IMR-90 (cell line): ENCODE data around the gene GEMIN8. TPM values are rescaled to one million over a fixed set of nuclear protein-coding genes. Genes with fewer than 3 reads are reported as not detected.

ENCODE experiments used
- ATAC-seq: fragments of 200-7000 bp; cut with Tn5 transposase; 2 replicates; pipeline ENCODE4 v1.9.1; 2020; ENCODE audit warnings: low read depth, mild to moderate bottlenecking, moderate library complexity
- BruUV-seq: library from RNA; stranded (reverse); fragments of 400-500 nt; replicated peaks from 2 replicates; lab custom pipeline; 2021; lab: Mats Ljungman, UMichigan
- CTCF ChIA-PET: fragments of 300-600 bp; formaldehyde crosslinking; extraction: SDS; loops from one replicate; lab custom pipeline; 2021; ENCODE audit warnings: antibody characterized with exemption; lab: Yijun Ruan, JAX
- POLR2A ChIA-PET: fragments of 300-600 bp; sonication (Branson Sonifier 250); formaldehyde crosslinking; loops from one replicate; lab custom pipeline; 2022; ENCODE audit warnings: antibody characterized with exemption; ENCODE audit not compliant: unreplicated experiment; lab: Charles Lee
- DNase-seq: peaks from one replicate; pipeline ENCODE4 v3.0.0; 2013
- H2AFZ ChIP-seq: replicated peaks from 2 replicates; pipeline ENCODE3; 2013; ENCODE audit warnings: low read length, mild to moderate bottlenecking; ENCODE audit not compliant: poor library complexity
- H2AK5ac ChIP-seq: 2 replicates; pipeline ENCODE4 v1.6.1; 2013; ENCODE audit warnings: low read depth, low read length, inconsistent platforms
- H2AK9ac ChIP-seq: replicated peaks from 2 replicates; pipeline ENCODE3; 2013; ENCODE audit warnings: mild to moderate bottlenecking, low read depth, low read length, moderate library complexity; ENCODE audit not compliant: poor library complexity
- H2BK120ac ChIP-seq: 2 replicates; pipeline ENCODE4 v1.6.1; 2013; ENCODE audit warnings: low read depth, low read length, inconsistent platforms
- H2BK15ac ChIP-seq: 3 replicates; pipeline ENCODE4 v1.6.1; 2013; ENCODE audit warnings: low read depth, low read length, inconsistent platforms
- H2BK20ac ChIP-seq: 2 replicates; pipeline ENCODE4 v1.6.1; 2013; ENCODE audit warnings: low read depth, mild to moderate bottlenecking, inconsistent platforms, low read length, moderate library complexity
- H2BK5ac ChIP-seq: 2 replicates; pipeline ENCODE4 v1.6.1; 2013; ENCODE audit warnings: mild to moderate bottlenecking, low read depth, low read length, inconsistent platforms; ENCODE audit not compliant: poor library complexity, severe bottlenecking
- H3K14ac ChIP-seq: replicated peaks from 2 replicates; pipeline ENCODE4 v1.6.1; 2013; ENCODE audit warnings: low read depth, low read length, inconsistent platforms
- H3K18ac ChIP-seq: 2 replicates; pipeline ENCODE4 v1.6.1; 2013; ENCODE audit warnings: low read depth, low read length, control low read depth
- H3K23ac ChIP-seq: 2 replicates; pipeline ENCODE4 v1.6.1; 2013; ENCODE audit warnings: low read depth, low read length, inconsistent platforms
- H3K27ac ChIP-seq: 2 replicates; pipeline ENCODE4 v1.5.1; 2013; ENCODE audit warnings: mild to moderate bottlenecking, control low read depth, low read length; ENCODE audit not compliant: insufficient read depth
- H3K27me3 ChIP-seq: 2 replicates; pipeline ENCODE4 v1.6.1; 2013; ENCODE audit warnings: low read length; ENCODE audit not compliant: control insufficient read depth, insufficient read depth
- H3K36me3 ChIP-seq: 2 replicates; pipeline ENCODE4 v1.6.1; 2013; ENCODE audit warnings: low read length, mixed read lengths; ENCODE audit not compliant: control insufficient read depth, insufficient read depth
- H3K4ac ChIP-seq: 2 replicates; pipeline ENCODE4 v1.6.1; 2013; ENCODE audit warnings: low read depth, low read length, inconsistent platforms
- H3K4me1 ChIP-seq: 2 replicates; pipeline ENCODE4 v1.6.1; 2013; ENCODE audit warnings: low read length, mixed read lengths; ENCODE audit not compliant: control insufficient read depth, insufficient read depth
- H3K4me2 ChIP-seq: 2 replicates; pipeline ENCODE4 v1.6.1; 2013; ENCODE audit warnings: low read depth, mild to moderate bottlenecking, control low read depth, low read length, moderate library complexity
- H3K4me3 ChIP-seq: 2 replicates; pipeline ENCODE4 v1.5.1; 2013; ENCODE audit warnings: low read depth, mild to moderate bottlenecking, control low read depth, low read length, moderate library complexity; ENCODE audit not compliant: insufficient read depth
- H3K56ac ChIP-seq: 2 replicates; pipeline ENCODE4 v1.6.1; 2013; ENCODE audit warnings: low read length, inconsistent platforms; ENCODE audit not compliant: insufficient read depth; ENCODE audit errors: extremely low read depth
- H3K79me1 ChIP-seq, 2 experiments: 2 replicates each; pipeline ENCODE4 v1.6.1; 2013; ENCODE audit warnings: low read length in 2 of 2, inconsistent platforms in 1 of 2, low read depth in 1 of 2
- H3K9ac ChIP-seq: 2 replicates; pipeline ENCODE4 v1.6.1; 2013; ENCODE audit warnings: low read depth, low read length, control low read depth
- H3K9me1 ChIP-seq: 2 replicates; pipeline ENCODE4 v1.6.1; 2013; ENCODE audit warnings: low read length, inconsistent platforms; ENCODE audit not compliant: insufficient read depth
- H3K9me3 ChIP-seq: 2 replicates; pipeline ENCODE4 v1.6.1; 2013; ENCODE audit warnings: low read length; ENCODE audit not compliant: control insufficient read depth, insufficient read depth
- H4K20me1 ChIP-seq: 2 replicates; pipeline ENCODE4 v1.6.1; 2013; ENCODE audit warnings: low read length, inconsistent platforms; ENCODE audit not compliant: insufficient read depth
- H4K5ac ChIP-seq: 2 replicates; pipeline ENCODE4 v1.6.1; 2013; ENCODE audit warnings: mild to moderate bottlenecking, low read depth, low read length, control low read depth
- H4K8ac ChIP-seq, 2 experiments: 2 replicates each; pipeline ENCODE4 v1.6.1; 2013; ENCODE audit warnings: low read depth in 2 of 2, low read length in 2 of 2, control low read depth in 1 of 2, inconsistent platforms in 1 of 2
- H4K91ac ChIP-seq: 2 replicates; pipeline ENCODE4 v1.6.1; 2013; ENCODE audit warnings: low read depth, low read length, inconsistent platforms; ENCODE audit not compliant: insufficient read depth
- BHLHE40 ChIP-seq: fragments of 150-350 bp; IDR thresholded peaks from 2 replicates; pipeline ENCODE4 v1.6.1; 2016; ENCODE audit warnings: mild to moderate bottlenecking, low read depth, low read length
- FOS ChIP-seq: fragments of 150-350 bp; IDR thresholded peaks from 2 replicates; pipeline ENCODE4 v1.6.1; 2016; ENCODE audit warnings: low read depth, low read length
- MXI1 ChIP-seq: IDR thresholded peaks from 2 replicates; pipeline ENCODE4 v1.6.1; 2012; ENCODE audit warnings: low read depth, mild to moderate bottlenecking, low read length, moderate library complexity, borderline replicate concordance
- RCOR1 ChIP-seq: IDR thresholded peaks from 2 replicates; pipeline ENCODE4 v1.6.1; 2012; ENCODE audit warnings: mild to moderate bottlenecking, low read length, improper control_type of control experiment; ENCODE audit not compliant: insufficient replicate concordance
- SMC3 ChIP-seq: fragments of 150-350 bp; IDR thresholded peaks from 2 replicates; pipeline ENCODE4 v1.6.1; 2016; ENCODE audit warnings: low read depth, mild to moderate bottlenecking, antibody characterized with exemption, low read length, moderate library complexity
- WGBS, 2 experiments: methylation state at CpG; one replicate each; pipeline versions ENCODE4 v1.1.5 to v1.1.7; 2013; ENCODE audit warnings: missing lambda C conversion rate in 2 of 2; ENCODE audit not compliant: insufficient read length in 1 of 2; ENCODE audit errors: extremely low coverage in 2 of 2; 5-methylcytosine and 5-hydroxymethylcytosine counted together
- dilution Hi-C: fragments of 300-500 bp; cut with HindIII; formaldehyde crosslinking; loops from one replicate; pipeline ENCODE4 v1.14.3; 2018; ENCODE audit warnings: low sequenced_read_pairs; ENCODE audit not compliant: unreplicated experiment
- in situ Hi-C: fragments of 300-500 bp; cut with MboI; formaldehyde crosslinking; loops from 3 replicates; pipeline ENCODE4 v1.14.3; 2019; ENCODE audit warnings: low sequenced_read_pairs, inconsistent platforms, mixed read lengths
- intact Hi-C: fragments of 100-400 bp; cut with micrococcal nuclease; formaldehyde crosslinking; loops from 2 replicates; pipeline ENCODE4 v1.10.0; 2022
- polyA plus RNA-seq, 3 experiments: library from polyadenylated mRNA; depleted of rRNA; stranded (reverse); fragments of >200 nt; gene quantifications; 2 replicates each; pipeline ENCODE4 v1.2.3, GENCODE V29; 2012; ENCODE audit warnings: low replicate concordance in 1 of 3
- total RNA-seq: library from RNA; depleted of rRNA; stranded (reverse); fragments of >200 nt; gene quantifications from 2 replicates; pipeline ENCODE4 v1.2.3, GENCODE V29; 2012

The GEMIN8 gene
- total and polyA plus RNA-seq, 2 of the 4 experiments (the other 2 are of a cell fraction) = 12.0 to 24.1 TPM

- dilution Hi-C loops = no loop called here
- Histone ChIP-seq H3K23ac (no peak overlapping the region), H3K9me1 (no peaks in the 10 kb centered on the region), H4K20me1 (no peaks in the 10 kb centered on the region), H2AK5ac (no peak overlapping the region), H3K18ac (no peak overlapping the region), H3K27ac (no peak overlapping the region), H2BK5ac (no peak overlapping the region), H3K56ac (no peak overlapping the region), H3K9ac (no peak overlapping the region), H2BK15ac (no peak overlapping the region), H4K5ac (no peak overlapping the region), H3K9me3 (no peaks in the 10 kb centered on the region; the same call in 1 of the 2 replicates), H3K4me1 (no peaks in the 10 kb centered on the region), H2BK20ac (no peak overlapping the region), H3K36me3 (no peaks in the 10 kb centered on the region), H3K4me3 (no peak overlapping the region), H4K8ac (no peak overlapping the region), H3K14ac (no peak overlapping the region), H3K4ac (no peak overlapping the region), H2BK120ac (no peak overlapping the region), H3K79me1 (no peaks in the 10 kb centered on the region), H4K91ac (no peak overlapping the region), H3K4me2 (no peak overlapping the region), H3K27me3 (peaks cover 10% of the 10 kb centered on the region), H2AK9ac (no peak overlapping the region), H2AFZ (no peak overlapping the region)
- in situ Hi-C loops = no loop called here
- ATAC-seq = no peak
- TF ChIP-seq MXI1 = no peak
- no peak for TF ChIP-seq RCOR1
- TF ChIP-seq BHLHE40 = no peak
- no peak for TF ChIP-seq SMC3
- no peak for TF ChIP-seq FOS
- ChIA-PET POLR2A (no interaction called here), CTCF (no interaction called here)
- no CpG with 5 or more reads among the region's 9 CpGs for WGBS, 2 experiments
- no peak for DNase-seq
- intact Hi-C loops = no loop called here
- BruUV-seq = no TSS peak
Observed at GRCh38 chrX:13967636-13968035, 62.1 kb downstream of the GEMIN8 start.
